Sigmoid colon (tissue), 4 donors: ENCODE measurements around the gene ZBED5.

Experiments used
- POLR2A ChIP-seq, 2 donors: fragments of 450-650 bp; IDR thresholded peaks; one replicate each; pipeline ENCODE4 v1.6.1; 2016; ENCODE audit warnings: antibody characterized with exemption in 2 of 2, mild to moderate bottlenecking in 2 of 2, moderate library complexity in 2 of 2
- POLR2AphosphoS5 ChIP-seq, 4 donors: sonication (generic); formaldehyde crosslinking; IDR thresholded peaks; one replicate each; pipeline ENCODE4 v1.6.1; 2017; ENCODE audit warnings: antibody characterized with exemption in 4 of 4
- TF ChIP-seq, protein P1 (sequence below), 4 experiments: fragments of 450-650 bp in 3 of 4; fragments of 200-600 bp in 1 of 4; IDR thresholded peaks; one replicate each; pipeline ENCODE4 v1.5.1; 2016 to 2019; ENCODE audit warnings: antibody characterized with exemption in 4 of 4, mild to moderate bottlenecking in 3 of 4, moderate library complexity in 2 of 4

DNA sequence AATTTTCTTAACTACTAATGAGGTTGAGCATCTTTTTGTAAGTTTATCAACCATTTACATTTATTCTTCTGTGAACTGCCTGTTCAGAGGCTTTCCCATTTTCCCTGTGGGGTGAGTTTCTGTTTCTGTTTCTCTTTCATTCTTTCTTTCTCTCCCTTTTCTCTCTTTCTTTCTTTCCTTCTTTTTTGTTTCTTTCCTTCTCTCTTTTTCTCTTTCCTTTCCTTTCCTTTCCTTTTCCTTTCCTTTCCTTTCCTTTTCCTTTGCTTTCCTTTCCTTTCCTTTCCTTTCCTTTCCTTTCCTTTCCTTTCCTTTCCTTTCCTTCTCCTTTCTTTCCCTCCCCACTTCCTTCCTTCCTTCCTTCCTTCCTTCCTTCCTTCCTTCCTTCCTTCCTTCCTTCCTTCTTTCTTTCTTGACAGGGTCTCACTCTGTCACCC is 8.0 kb upstream of the ZBED5 start:
- TF ChIP-seq, protein P1, sequence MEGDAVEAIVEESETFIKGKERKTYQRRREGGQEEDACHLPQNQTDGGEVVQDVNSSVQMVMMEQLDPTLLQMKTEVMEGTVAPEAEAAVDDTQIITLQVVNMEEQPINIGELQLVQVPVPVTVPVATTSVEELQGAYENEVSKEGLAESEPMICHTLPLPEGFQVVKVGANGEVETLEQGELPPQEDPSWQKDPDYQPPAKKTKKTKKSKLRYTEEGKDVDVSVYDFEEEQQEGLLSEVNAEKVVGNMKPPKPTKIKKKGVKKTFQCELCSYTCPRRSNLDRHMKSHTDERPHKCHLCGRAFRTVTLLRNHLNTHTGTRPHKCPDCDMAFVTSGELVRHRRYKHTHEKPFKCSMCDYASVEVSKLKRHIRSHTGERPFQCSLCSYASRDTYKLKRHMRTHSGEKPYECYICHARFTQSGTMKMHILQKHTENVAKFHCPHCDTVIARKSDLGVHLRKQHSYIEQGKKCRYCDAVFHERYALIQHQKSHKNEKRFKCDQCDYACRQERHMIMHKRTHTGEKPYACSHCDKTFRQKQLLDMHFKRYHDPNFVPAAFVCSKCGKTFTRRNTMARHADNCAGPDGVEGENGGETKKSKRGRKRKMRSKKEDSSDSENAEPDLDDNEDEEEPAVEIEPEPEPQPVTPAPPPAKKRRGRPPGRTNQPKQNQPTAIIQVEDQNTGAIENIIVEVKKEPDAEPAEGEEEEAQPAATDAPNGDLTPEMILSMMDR (IDR thresholded peaks at IDR 0.05): no peak
- TF ChIP-seq POLR2A (IDR thresholded peaks at IDR 0.05) (no peak), POLR2AphosphoS5 (IDR thresholded peaks at IDR 0.05) (no peak)
